Large intestine (tissue), 12 donors: ENCODE data around the gene CEP68. TPM values are rescaled to one million over a fixed set of nuclear protein-coding genes. Genes with fewer than 3 reads are reported as not detected.
"Not testable (repeated sequence)": the region's sequence is repeated elsewhere in the genome, so short reads cannot be mapped to it uniquely, and the experiment has no call there.

ENCODE experiments used
- DNase-seq, 2 donors: peaks; one replicate each; pipeline versions ENCODE4 v3.0.0 to v3.0.0-alpha.2; 2013
- H3K27ac ChIP-seq: one replicate; pipeline ENCODE4 v1.5.1; 2013; ENCODE audit warnings: low read length
- H3K27me3 ChIP-seq: 2 replicates; pipeline ENCODE4 v1.6.1; 2013; ENCODE audit warnings: low read length; ENCODE audit not compliant: control insufficient read depth, insufficient read depth
- H3K36me3 ChIP-seq: 2 replicates; pipeline ENCODE4 v1.6.1; 2013; ENCODE audit warnings: low read length; ENCODE audit not compliant: control insufficient read depth, insufficient read depth
- H3K4me1 ChIP-seq: one replicate; pipeline ENCODE4 v1.6.1; 2013; ENCODE audit warnings: low read length; ENCODE audit not compliant: control insufficient read depth, insufficient read depth
- H3K4me3 ChIP-seq: one replicate; pipeline ENCODE4 v1.5.1; 2013; ENCODE audit warnings: low read length
- H3K9me3 ChIP-seq: one replicate; pipeline ENCODE4 v1.6.1; 2013; ENCODE audit warnings: mild to moderate bottlenecking, low read depth, low read length, moderate library complexity; ENCODE audit not compliant: control insufficient read depth
- WGBS: methylation state at CpG from one replicate; pipeline ENCODE4 v1.1.5; 2013; ENCODE audit warnings: low lambda C conversion rate; ENCODE audit not compliant: insufficient coverage; 5-methylcytosine and 5-hydroxymethylcytosine counted together
- long read RNA-seq, 11 donors: transcript quantifications; one replicate each; lab custom pipeline, GENCODE V29; 2026
- polyA plus RNA-seq: library from polyadenylated mRNA; unstranded; fragments of 120-200 nt; gene quantifications from one replicate; pipeline ENCODE4 v1.2.1, GENCODE V29; 2013

The CEP68 gene
- polyA plus RNA-seq = 11.9 TPM
- long read RNA-seq, donor 1, full-length matches to known transcripts = 1 of 1 reads
- long read RNA-seq, donor 1, partial matches to known transcripts = 0 of 1 reads
- long read RNA-seq, donor 1, other reads (novel, unspliced or antisense) = 0 of 1 reads
- long read RNA-seq, donor 2, full-length matches to known transcripts = 3 of 519 reads
- long read RNA-seq, donor 2, partial matches to known transcripts = 124 of 519 reads
- long read RNA-seq, donor 2, other reads (novel, unspliced or antisense) = 392 of 519 reads
- long read RNA-seq, donor 3 = 0 reads
- long read RNA-seq, donor 4 = 0 reads
- long read RNA-seq, donor 5, full-length matches to known transcripts = 2 of 7 reads
- long read RNA-seq, donor 5, partial matches to known transcripts = 0 of 7 reads
- long read RNA-seq, donor 5, other reads (novel, unspliced or antisense) = 5 of 7 reads
- long read RNA-seq, donor 6, full-length matches to known transcripts = 2 of 2 reads
- long read RNA-seq, donor 6, partial matches to known transcripts = 0 of 2 reads
- long read RNA-seq, donor 6, other reads (novel, unspliced or antisense) = 0 of 2 reads
- long read RNA-seq, donor 7, full-length matches to known transcripts = 1 of 1 reads
- long read RNA-seq, donor 7, partial matches to known transcripts = 0 of 1 reads
- long read RNA-seq, donor 7, other reads (novel, unspliced or antisense) = 0 of 1 reads
- long read RNA-seq, donor 8, full-length matches to known transcripts = 3 of 417 reads
- long read RNA-seq, donor 8, partial matches to known transcripts = 115 of 417 reads
- long read RNA-seq, donor 8, other reads (novel, unspliced or antisense) = 299 of 417 reads
- long read RNA-seq, donor 9, partial matches to known transcripts = 93 of 93 reads
- long read RNA-seq, donor 9, other reads (novel, unspliced or antisense) = 0 of 93 reads
- long read RNA-seq, donor 10, partial matches to known transcripts = 102 of 547 reads
- long read RNA-seq, donor 10, other reads (novel, unspliced or antisense) = 445 of 547 reads
- long read RNA-seq, donor 11, partial matches to known transcripts = 353 of 358 reads
- long read RNA-seq, donor 11, other reads (novel, unspliced or antisense) = 5 of 358 reads

GRCh38 chr2:65056215-65057053 is at the start of gene CEP68:
Gene CEP68 (plus strand): TSS chr2:65056416. CDS start chr2:65069445, 13,029 bp downstream.
- Histone ChIP-seq H3K27ac (peak within 1 kb of the TSS; percentile 65), H3K9me3 (no peaks in the 10 kb centered on the region), H3K36me3 (no peaks in the 10 kb centered on the region), H3K27me3 (no peaks in the 10 kb centered on the region), H3K4me3 (peak within 1 kb of the TSS; percentile 80), H3K4me1 (peaks cover 10% of the 10 kb centered on the region)
- DNase-seq = peak; percentile 96 to 98
- no CpG with 5 or more reads among the region's 99 CpGs for WGBS

DNA sequence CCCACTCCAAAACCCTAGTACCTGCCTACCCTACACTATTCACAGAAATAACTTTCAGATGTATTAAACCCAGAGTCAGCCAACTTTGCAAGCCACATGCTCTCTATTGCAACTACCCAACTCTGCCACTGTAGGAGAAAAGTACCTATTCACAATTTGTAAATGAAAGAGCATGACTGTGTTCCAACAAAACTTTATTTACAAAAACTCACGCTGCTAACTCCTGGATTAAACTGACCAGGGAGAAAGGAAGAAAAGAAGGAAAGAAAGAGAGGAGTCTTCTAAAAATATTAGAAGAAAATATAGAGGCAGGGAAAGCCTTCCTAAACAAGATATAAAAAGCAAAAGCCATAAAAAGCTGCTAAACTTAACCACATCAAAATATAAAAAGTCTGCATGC is 42.4 kb upstream of the CEP68 start:
- Histone ChIP-seq H3K9me3 (no peaks in the 10 kb centered on the region), H3K27ac (no peak overlapping the region), H3K4me3 (no peak overlapping the region), H3K27me3 (no peaks in the 10 kb centered on the region), H3K4me1 (no peaks in the 10 kb centered on the region), H3K36me3 (peaks cover under 1% of the 10 kb centered on the region)
- 100% methylated on average over 1 of the region's 1 CpG for WGBS
- no peak for DNase-seq

- no peak for DNase-seq
- peaks cover 7% of the 10 kb centered on the region for H3K36me3 ChIP-seq
- H3K27ac ChIP-seq = no peak overlapping the region
- H3K4me3 ChIP-seq = no peak overlapping the region
- H3K4me1 ChIP-seq = no peaks in the 10 kb centered on the region
- WGBS = 89% methylated on average over 4 of the region's 5 CpGs
- no peaks in the 10 kb centered on the region for H3K27me3 ChIP-seq
- no peaks in the 10 kb centered on the region for H3K9me3 ChIP-seq
These were observed 40.5 kb upstream of the CEP68 start for GRCh38 chr2:65015731-65016130.

GRCh38 chr2:65016789-65017188 is 39.4 kb upstream of the CEP68 start:
- no peak overlapping the region for H3K27ac ChIP-seq
- DNase-seq = no peak
- H3K36me3 ChIP-seq = peaks cover 13% of the 10 kb centered on the region
- H3K27me3 ChIP-seq = no peaks in the 10 kb centered on the region
- H3K9me3 ChIP-seq = no peaks in the 10 kb centered on the region
- no peak overlapping the region for H3K4me3 ChIP-seq
- H3K4me1 ChIP-seq = no peaks in the 10 kb centered on the region
- WGBS = 86% methylated on average over 1 of the region's 6 CpGs

GRCh38 chr2:65017335-65017734 is 38.9 kb upstream of the CEP68 start:
- Histone ChIP-seq H3K4me3 (no peak overlapping the region), H3K36me3 (peaks cover 13% of the 10 kb centered on the region), H3K27me3 (no peaks in the 10 kb centered on the region), H3K27ac (no peak overlapping the region), H3K4me1 (no peaks in the 10 kb centered on the region), H3K9me3 (no peaks in the 10 kb centered on the region)
- DNase-seq = no peak
- WGBS = no CpG with 5 or more reads among the region's 4 CpGs

DNA sequence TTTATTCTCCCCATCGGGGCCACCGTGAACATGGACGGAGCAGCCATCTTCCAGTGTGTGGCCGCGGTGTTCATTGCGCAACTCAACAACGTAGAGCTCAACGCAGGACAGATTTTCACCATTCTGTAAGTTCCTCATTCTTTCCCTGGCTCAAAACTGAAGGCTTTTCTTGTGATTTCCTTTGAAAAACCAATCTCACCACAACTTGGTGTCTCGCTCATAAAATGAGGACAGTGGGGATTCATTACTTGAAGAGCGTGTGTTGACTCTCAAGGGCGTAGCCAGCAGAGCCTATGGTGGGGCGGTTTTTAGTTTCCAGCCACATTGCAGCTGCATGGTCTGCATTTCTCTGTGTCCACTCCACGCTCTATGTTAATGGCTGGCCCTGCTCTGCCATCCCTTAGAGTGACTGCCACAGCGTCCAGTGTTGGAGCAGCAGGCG is 38.1 kb upstream of the CEP68 start:
- H3K36me3 ChIP-seq = peaks cover 13% of the 10 kb centered on the region
- H3K27ac ChIP-seq = no peak overlapping the region
- no peaks in the 10 kb centered on the region for H3K4me1 ChIP-seq
- H3K27me3 ChIP-seq = no peaks in the 10 kb centered on the region
- WGBS = no CpG with 5 or more reads among the region's 15 CpGs
- DNase-seq = no peak
- no peak overlapping the region for H3K4me3 ChIP-seq
- H3K9me3 ChIP-seq = no peaks in the 10 kb centered on the region

- H3K36me3 ChIP-seq = peaks cover 13% of the 10 kb centered on the region
- no peak for DNase-seq
- H3K27me3 ChIP-seq = no peaks in the 10 kb centered on the region
- no peak overlapping the region for H3K27ac ChIP-seq
- no peak overlapping the region for H3K4me3 ChIP-seq
- no peaks in the 10 kb centered on the region for H3K9me3 ChIP-seq
- WGBS = no CpG with 5 or more reads among the region's 1 CpG
- no peaks in the 10 kb centered on the region for H3K4me1 ChIP-seq
These were observed 37.2 kb upstream of the CEP68 start for GRCh38 chr2:65019010-65019409.

DNA sequence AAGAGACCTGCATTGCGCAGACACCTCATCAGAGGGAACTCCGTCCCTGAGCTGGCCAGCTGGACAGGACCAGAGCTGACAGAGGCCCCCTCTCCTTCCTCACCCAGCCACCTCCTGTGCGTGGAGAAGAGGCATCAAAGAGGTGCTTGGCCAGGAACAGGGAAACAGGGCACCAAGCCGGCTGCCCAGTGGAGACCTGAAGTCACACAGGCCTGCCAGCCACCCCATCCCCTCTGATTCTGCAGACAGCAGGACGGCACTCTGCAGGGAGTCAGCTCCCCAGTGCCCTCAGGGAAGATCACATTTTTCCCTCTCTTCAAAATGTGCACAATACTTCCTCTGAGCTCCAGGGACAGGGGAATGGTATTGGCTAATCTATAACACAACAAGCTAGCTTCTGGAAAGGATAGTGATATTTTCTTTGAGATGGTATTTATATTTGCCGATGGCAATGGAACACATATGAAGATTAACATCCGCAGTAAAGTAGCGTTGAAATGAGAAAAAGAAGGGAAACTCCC is 36.5 kb upstream of the CEP68 start:
- WGBS = 100% methylated on average over 1 of the region's 8 CpGs
- no peak overlapping the region for H3K4me3 ChIP-seq
- H3K27me3 ChIP-seq = no peaks in the 10 kb centered on the region
- H3K27ac ChIP-seq = no peak overlapping the region
- no peak for DNase-seq
- H3K9me3 ChIP-seq = no peaks in the 10 kb centered on the region
- no peaks in the 10 kb centered on the region for H3K4me1 ChIP-seq
- H3K36me3 ChIP-seq = peaks cover 13% of the 10 kb centered on the region

GRCh38 chr2:65020251-65020650 is 36.0 kb upstream of the CEP68 start:
- not testable (repeated sequence) for DNase-seq, H3K27ac ChIP-seq, H3K4me1 ChIP-seq, H3K4me3 ChIP-seq, H3K9me3 ChIP-seq, H3K27me3 ChIP-seq
- peaks cover 13% of the 10 kb centered on the region for H3K36me3 ChIP-seq
- 100% methylated on average over 1 of the region's 1 CpG for WGBS
